Measurements from ENCODE around the gene RSKR. TPM values are rescaled to one million over a fixed set of nuclear protein-coding genes. Genes with fewer than 3 reads are reported as not detected.

RSKR gene
- total RNA-seq, 1 donor from 2014 or later, result 12.3 TPM

DNA sequence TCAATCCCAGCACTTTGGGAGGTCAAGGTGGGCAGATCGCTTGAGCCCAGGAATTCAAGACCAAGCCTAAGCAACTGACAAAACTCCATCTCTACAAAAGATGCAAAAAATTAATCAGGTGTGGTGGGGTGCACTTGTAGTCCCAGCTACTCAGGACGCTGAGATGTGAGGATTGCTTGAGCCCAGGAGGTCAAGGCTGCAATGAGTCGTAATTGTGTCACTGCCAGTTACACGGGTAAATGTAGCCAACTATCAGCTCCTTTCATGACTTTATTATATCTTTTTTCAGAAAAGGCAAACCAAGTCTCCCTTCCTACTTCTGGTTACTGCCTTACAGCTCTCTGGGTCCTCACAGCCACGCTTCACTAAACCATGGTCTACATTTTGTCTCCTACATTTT lies 43.8 kb upstream of the RSKR start:
- ATAC-seq, result no peak
- Histone ChIP-seq H3K27ac (no peak overlapping the region), H3K36me3 (peaks cover 26% of the 10 kb centered on the region)

DNA sequence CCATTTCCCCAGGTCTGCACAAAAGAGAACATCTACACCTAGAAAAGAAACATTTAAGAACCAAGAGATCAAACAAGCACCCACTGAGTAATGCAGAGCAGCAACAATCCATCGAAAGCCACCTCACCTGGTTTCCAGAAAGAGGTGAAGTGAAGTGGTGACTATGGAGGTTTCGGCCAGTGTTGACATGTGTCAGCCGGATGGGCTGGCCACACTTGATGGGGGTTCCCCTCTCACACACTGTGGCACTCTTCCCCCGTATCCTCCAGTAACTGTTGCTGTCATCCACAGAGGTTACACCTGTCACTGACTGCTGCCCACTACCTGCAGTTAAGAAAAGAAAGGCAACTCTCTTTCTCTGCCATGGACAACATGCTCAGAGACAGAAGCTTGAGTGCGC lies 41.2 kb upstream of the RSKR start:
- no peak for ATAC-seq
- no peaks in the 10 kb centered on the region for H3K4me1 ChIP-seq
- DNase-seq, result no peak
- TF ChIP-seq, protein P1, sequence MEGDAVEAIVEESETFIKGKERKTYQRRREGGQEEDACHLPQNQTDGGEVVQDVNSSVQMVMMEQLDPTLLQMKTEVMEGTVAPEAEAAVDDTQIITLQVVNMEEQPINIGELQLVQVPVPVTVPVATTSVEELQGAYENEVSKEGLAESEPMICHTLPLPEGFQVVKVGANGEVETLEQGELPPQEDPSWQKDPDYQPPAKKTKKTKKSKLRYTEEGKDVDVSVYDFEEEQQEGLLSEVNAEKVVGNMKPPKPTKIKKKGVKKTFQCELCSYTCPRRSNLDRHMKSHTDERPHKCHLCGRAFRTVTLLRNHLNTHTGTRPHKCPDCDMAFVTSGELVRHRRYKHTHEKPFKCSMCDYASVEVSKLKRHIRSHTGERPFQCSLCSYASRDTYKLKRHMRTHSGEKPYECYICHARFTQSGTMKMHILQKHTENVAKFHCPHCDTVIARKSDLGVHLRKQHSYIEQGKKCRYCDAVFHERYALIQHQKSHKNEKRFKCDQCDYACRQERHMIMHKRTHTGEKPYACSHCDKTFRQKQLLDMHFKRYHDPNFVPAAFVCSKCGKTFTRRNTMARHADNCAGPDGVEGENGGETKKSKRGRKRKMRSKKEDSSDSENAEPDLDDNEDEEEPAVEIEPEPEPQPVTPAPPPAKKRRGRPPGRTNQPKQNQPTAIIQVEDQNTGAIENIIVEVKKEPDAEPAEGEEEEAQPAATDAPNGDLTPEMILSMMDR (IDR thresholded peaks at IDR 0.05), result no peak
- peaks cover 50% of the 10 kb centered on the region for H3K36me3 ChIP-seq
- no peaks in the 10 kb centered on the region for H3K27me3 ChIP-seq
- H3K4me3 ChIP-seq, result no peak overlapping the region
- H3K27ac ChIP-seq, result no peak overlapping the region
- intact Hi-C loops (cut with DNase I), result no loop called here
- no peaks in the 10 kb centered on the region for H3K9me3 ChIP-seq

More for the DNA sequence above, 43.8 kb upstream of the RSKR start:
- Histone ChIP-seq H3K9me3 (no peaks in the 10 kb centered on the region), H3K27me3 (no peaks in the 10 kb centered on the region), H3K4me1 (peaks cover 9% of the 10 kb centered on the region), H3K4me3 (no peak overlapping the region)
- no peak for DNase-seq
- TF ChIP-seq, protein P1 (IDR thresholded peaks at IDR 0.05), result no peak
- intact Hi-C loops (cut with DNase I), result no loop called here

DNA sequence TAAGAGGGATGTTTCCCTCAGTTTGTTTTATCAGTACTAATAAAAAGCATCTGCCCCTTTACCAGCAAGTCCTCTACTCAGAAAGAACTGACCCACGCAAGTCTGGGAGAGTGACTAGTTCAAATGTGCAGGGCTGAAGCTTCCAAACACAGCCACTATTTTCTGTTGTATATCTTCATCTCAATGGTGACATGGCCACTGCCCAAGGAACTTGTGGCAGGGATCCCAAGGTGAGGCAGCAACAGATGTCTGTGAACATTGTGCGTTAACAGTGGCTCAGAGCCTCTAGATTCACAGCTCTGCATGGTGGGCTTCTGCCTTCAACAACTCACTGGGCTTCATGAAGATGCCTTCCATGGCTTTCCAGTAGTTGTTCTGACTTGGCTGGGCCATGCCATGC lies 34.7 kb upstream of the RSKR start:
- DNase-seq (no peak), ATAC-seq (no peak)
- TF ChIP-seq, protein P1 (IDR thresholded peaks at IDR 0.05), result no peak
- Histone ChIP-seq H3K27ac (no peak overlapping the region), H3K4me1 (peaks cover 26% of the 10 kb centered on the region), H3K36me3 (peaks cover 50% of the 10 kb centered on the region), H3K4me3 (no peak overlapping the region), H3K9me3 (no peaks in the 10 kb centered on the region), H3K27me3 (no peaks in the 10 kb centered on the region)
- intact Hi-C loops (cut with DNase I), result no loop called here

DNA sequence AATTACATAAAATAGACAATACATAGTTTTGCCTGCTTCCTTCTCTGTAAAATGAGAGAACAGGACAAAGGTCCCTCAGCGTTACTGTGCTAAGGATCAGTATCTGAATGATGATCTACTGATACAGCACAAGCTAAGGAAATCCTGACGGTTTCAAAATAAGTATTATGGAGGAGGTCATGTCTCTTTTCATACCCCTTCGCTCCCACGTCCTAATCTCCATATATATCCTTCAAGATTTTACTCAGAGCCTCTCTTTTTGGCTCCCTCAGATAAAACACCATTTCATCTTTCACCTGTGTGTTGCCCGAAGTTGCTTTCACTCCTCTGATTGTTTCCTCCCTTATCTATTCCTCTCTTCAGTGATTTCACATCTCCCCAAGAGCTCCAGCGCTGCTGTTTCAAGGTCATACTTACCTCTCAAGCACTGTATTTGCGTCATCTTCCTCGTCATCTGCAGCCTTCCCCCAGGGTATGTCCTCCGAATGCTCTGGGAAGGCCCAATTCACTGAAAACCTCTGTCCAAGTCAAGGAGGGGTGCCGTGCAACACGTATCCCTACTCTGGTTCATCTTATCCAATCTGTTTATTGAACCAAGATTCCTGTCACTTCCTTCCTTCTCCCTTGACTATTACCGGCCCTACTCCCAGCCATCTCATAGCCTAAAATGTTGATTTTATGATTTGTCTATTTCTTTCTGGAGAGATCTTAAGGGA lies 32.2 kb upstream of the RSKR start:
- TF ChIP-seq, protein P1 (IDR thresholded peaks at IDR 0.05), result no peak
- no peaks in the 10 kb centered on the region for H3K9me3 ChIP-seq
- intact Hi-C loops (cut with DNase I), result no loop called here
- no peaks in the 10 kb centered on the region for H3K27me3 ChIP-seq
- H3K36me3 ChIP-seq, result peaks cover 44% of the 10 kb centered on the region
- peak overlapping the region; percentile 96 for H3K27ac ChIP-seq
- DNase-seq (no peak), ATAC-seq (no peak)
- H3K4me3 ChIP-seq, result peak overlapping the region; percentile 75
- peaks cover 31% of the 10 kb centered on the region for H3K4me1 ChIP-seq

DNA sequence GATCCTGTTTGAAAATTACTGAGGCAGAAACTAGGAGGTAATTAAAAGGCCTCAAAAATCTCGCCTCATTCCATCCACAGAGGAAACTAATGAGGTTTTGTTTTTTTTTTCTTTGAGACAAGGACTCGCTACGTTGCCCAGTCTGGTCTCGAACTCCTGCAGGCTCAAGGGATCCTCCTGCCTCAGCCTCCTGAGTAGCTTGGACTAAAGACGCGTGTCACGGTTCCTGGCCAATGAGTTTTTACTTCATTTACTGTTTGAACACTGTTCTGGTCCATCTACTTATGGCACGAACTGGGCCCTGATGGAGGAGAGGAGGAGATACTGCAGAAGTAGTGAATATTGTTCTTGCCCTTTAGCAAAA lies 31.6 kb upstream of the RSKR start:
- Histone ChIP-seq H3K4me1 (peaks cover 31% of the 10 kb centered on the region), H3K9me3 (no peaks in the 10 kb centered on the region), H3K27me3 (no peaks in the 10 kb centered on the region), H3K36me3 (peaks cover 44% of the 10 kb centered on the region), H3K27ac (peak overlapping the region; percentile 96), H3K4me3 (peak overlapping the region; percentile 75)
- intact Hi-C loops (cut with DNase I), result no loop called here
- ATAC-seq (no peak), DNase-seq (no peak)
- TF ChIP-seq, protein P1 (IDR thresholded peaks at IDR 0.05), result no peak
